Caco-2 (cell line): ENCODE data around the gene HEPHL1. TPM values are rescaled to one million over a fixed set of nuclear protein-coding genes. Genes with fewer than 3 reads are reported as not detected.

ENCODE experiments used
- BruUV-seq: library from RNA; stranded (reverse); fragments of 400-500 nt; replicated peaks from 2 replicates; lab custom pipeline; 2021; lab: Mats Ljungman, UMichigan
- CTCF ChIA-PET: fragments of 300-600 bp; sonication (Branson Sonifier 250); formaldehyde crosslinking; loops from one replicate; lab custom pipeline; 2022; ENCODE audit warnings: antibody characterized with exemption; lab: Charles Lee
- POLR2A ChIA-PET: fragments of 300-600 bp; sonication (Branson Sonifier 250); formaldehyde crosslinking; loops from one replicate; lab custom pipeline; 2022; ENCODE audit warnings: antibody characterized with exemption; lab: Charles Lee
- DNase-seq, 2 experiments: peaks; one replicate each; pipeline versions ENCODE4 v3.0.0 to v3.0.0-alpha.2; 2020 to 2022
- H3K27me3 ChIP-seq: replicated peaks from 2 replicates; pipeline ENCODE4 v1.6.0; 2011; ENCODE audit warnings: low read length; ENCODE audit not compliant: control insufficient read depth, insufficient read depth
- H3K36me3 ChIP-seq: 2 replicates; pipeline ENCODE4 v1.5.1; 2011; ENCODE audit warnings: low read length; ENCODE audit not compliant: control insufficient read depth, insufficient read depth
- H3K4me1 ChIP-seq: fragments of 250-450 bp; sonication (Bioruptor Pico); 2 replicates; pipeline ENCODE4 v1.5.1; 2020; ENCODE audit warnings: mild to moderate bottlenecking
- H3K4me3 ChIP-seq: 2 replicates; pipeline ENCODE4 v1.5.1; 2011; ENCODE audit warnings: low read depth, mild to moderate bottlenecking, control low read depth, low read length
- H3K9me3 ChIP-seq: fragments of 250-450 bp; sonication (Bioruptor Pico); 2 replicates; pipeline ENCODE4 v1.5.1; 2020; ENCODE audit warnings: mild to moderate bottlenecking, moderate library complexity
- H3K27ac Mint-ChIP-seq: one replicate; pipeline ENCODE4 v1.8.0; 2022; ENCODE audit warnings: mixed read lengths; ENCODE audit not compliant: unreplicated experiment
- H3K27me3 Mint-ChIP-seq: one replicate; pipeline ENCODE4 v1.8.0; 2022; ENCODE audit warnings: mixed read lengths; ENCODE audit not compliant: insufficient read depth, unreplicated experiment
- H3K36me3 Mint-ChIP-seq: one replicate; pipeline ENCODE4 v1.8.0; 2022; ENCODE audit warnings: mild to moderate bottlenecking, mixed read lengths; ENCODE audit not compliant: insufficient read depth, unreplicated experiment
- H3K4me1 Mint-ChIP-seq: one replicate; pipeline ENCODE4 v1.8.0; 2022; ENCODE audit warnings: low read depth, mixed read lengths; ENCODE audit not compliant: unreplicated experiment
- H3K4me3 Mint-ChIP-seq: one replicate; pipeline ENCODE4 v1.8.0; 2022; ENCODE audit warnings: mild to moderate bottlenecking, moderate library complexity, mixed read lengths; ENCODE audit not compliant: unreplicated experiment
- H3K9me3 Mint-ChIP-seq: one replicate; pipeline ENCODE4 v1.8.0; 2022; ENCODE audit warnings: mixed read lengths; ENCODE audit not compliant: unreplicated experiment
- CTCF ChIP-seq, 2 experiments: fragments of 200-600 bp in 1 of 2; IDR thresholded peaks; 1 replicate in 1 of 2; 2 replicates in 1 of 2; pipeline versions ENCODE4 v1.5.1 to v1.8.0; 2011 to 2022; ENCODE audit warnings: antibody characterized with exemption in 1 of 2, control low read depth in 1 of 2, inconsistent platforms in 1 of 2, low read depth in 1 of 2, low read length in 1 of 2, mild to moderate bottlenecking in 1 of 2, moderate library complexity in 1 of 2; ENCODE audit not compliant: insufficient read depth in 1 of 2, severe bottlenecking in 1 of 2, unreplicated experiment in 1 of 2
- intact Hi-C: fragments of 100-400 bp; cut with micrococcal nuclease; formaldehyde crosslinking; loops from one replicate; pipeline ENCODE4 v1.10.0; 2022; ENCODE audit not compliant: unreplicated experiment
- total RNA-seq: library from RNA; stranded (reverse); gene quantifications from 2 replicates; pipeline ENCODE4 v1.2.3, GENCODE V29; 2022

The HEPHL1 gene
- total RNA-seq, 1 experiment from 2014 or later, result not detected

DNA sequence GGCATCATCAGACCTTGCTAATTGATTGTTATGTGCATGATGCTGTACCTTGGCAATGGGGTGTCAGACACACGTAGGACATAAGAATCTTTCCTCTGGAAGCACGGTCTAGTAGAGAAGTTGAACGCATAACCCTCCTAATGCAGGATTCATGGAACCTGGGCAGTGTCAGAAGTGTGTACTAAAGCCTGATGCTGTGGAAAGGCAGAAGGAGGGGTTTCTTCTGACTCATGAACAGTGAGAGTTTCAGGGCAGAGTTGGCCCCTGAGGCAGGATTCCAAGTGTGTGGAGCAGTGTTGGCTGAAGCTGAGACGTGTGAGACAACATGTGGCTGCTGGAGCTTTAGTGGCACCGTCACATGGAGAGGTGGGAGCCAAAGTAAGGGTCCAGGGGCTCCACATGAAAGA lies 111.0 kb downstream of the HEPHL1 start:
- DNase-seq, result no peak
- Histone ChIP-seq H3K36me3 (peaks cover 1% of the 10 kb centered on the region; the same call in 1 of the 2 replicates), H3K4me1 (peaks cover 15% of the 10 kb centered on the region), H3K4me3 (no peak overlapping the region), H3K27me3 (no peaks in the 10 kb centered on the region), H3K9me3 (no peaks in the 10 kb centered on the region)
- no peaks in the 10 kb centered on the region for H3K27me3 Mint-ChIP-seq
- POLR2A ChIA-PET, result no interaction called here
- intact Hi-C loops, result no loop called here
- no peaks in the 10 kb centered on the region for H3K9me3 Mint-ChIP-seq
- no peak overlapping the region for H3K4me3 Mint-ChIP-seq
- H3K36me3 Mint-ChIP-seq, result peaks cover 16% of the 10 kb centered on the region
- no TSS peak for BruUV-seq
- no peak for TF ChIP-seq CTCF (IDR thresholded peaks at IDR 0.05; ENCODE audit: insufficient read depth in 1 of 2, low read depth in 1 of 2, low read length in 1 of 2, severe bottlenecking in 1 of 2, unreplicated experiment in 1 of 2)
- no peak overlapping the region for H3K27ac Mint-ChIP-seq
- H3K4me1 Mint-ChIP-seq, result peaks cover 9% of the 10 kb centered on the region
- CTCF ChIA-PET, result no interaction called here

- no peak overlapping the region for H3K27ac Mint-ChIP-seq
- no peak for DNase-seq
- ChIA-PET CTCF (no interaction called here), POLR2A (no interaction called here)
- Histone ChIP-seq H3K27me3 (no peaks in the 10 kb centered on the region), H3K9me3 (no peaks in the 10 kb centered on the region), H3K4me3 (no peak overlapping the region), H3K4me1 (peaks cover 7% of the 10 kb centered on the region; the same call in 1 of the 2 replicates), H3K36me3 (peaks cover 1% of the 10 kb centered on the region; the same call in 1 of the 2 replicates)
- H3K36me3 Mint-ChIP-seq, result peaks cover 15% of the 10 kb centered on the region
- intact Hi-C loops, result no loop called here
- H3K4me3 Mint-ChIP-seq, result no peak overlapping the region
- TF ChIP-seq CTCF (IDR thresholded peaks at IDR 0.05; ENCODE audit: insufficient read depth in 1 of 2, low read depth in 1 of 2, low read length in 1 of 2, severe bottlenecking in 1 of 2, unreplicated experiment in 1 of 2), result no peak
- H3K9me3 Mint-ChIP-seq, result no peaks in the 10 kb centered on the region
- H3K4me1 Mint-ChIP-seq, result peaks cover 4% of the 10 kb centered on the region
- H3K27me3 Mint-ChIP-seq, result no peaks in the 10 kb centered on the region
- no TSS peak for BruUV-seq
Measured at GRCh38 chr11:94132823-94133408, 111.8 kb downstream of the HEPHL1 start.

DNA sequence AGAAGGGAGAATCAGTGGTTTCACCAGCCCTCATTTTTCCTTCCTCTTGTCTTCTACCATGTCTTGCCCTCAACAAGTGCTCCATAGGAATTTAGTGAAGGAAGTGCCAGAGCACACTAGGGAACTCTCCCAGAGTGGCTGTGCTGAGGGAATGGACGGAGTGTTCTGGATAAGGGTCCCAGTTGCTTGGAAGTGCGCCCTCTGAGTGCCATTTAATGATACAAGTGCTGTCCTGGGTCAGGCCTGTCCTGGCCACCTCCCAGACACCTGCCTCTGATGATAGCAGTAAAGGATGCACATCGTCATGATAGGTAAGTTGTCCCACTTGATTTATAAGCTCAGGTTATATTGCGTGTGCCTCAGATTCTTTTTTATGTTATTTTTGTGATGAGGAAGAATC lies 112.6 kb downstream of the HEPHL1 start:
- no peak for TF ChIP-seq CTCF (IDR thresholded peaks at IDR 0.05; ENCODE audit: insufficient read depth in 1 of 2, low read depth in 1 of 2, low read length in 1 of 2, severe bottlenecking in 1 of 2, unreplicated experiment in 1 of 2)
- Mint-ChIP-seq H3K27me3 (no peaks in the 10 kb centered on the region), H3K4me3 (no peak overlapping the region), H3K4me1 (no peaks in the 10 kb centered on the region), H3K36me3 (peaks cover 7% of the 10 kb centered on the region), H3K9me3 (no peaks in the 10 kb centered on the region), H3K27ac (no peak overlapping the region)
- ChIA-PET CTCF (no interaction called here), POLR2A (no interaction called here)
- Histone ChIP-seq H3K4me1 (peaks cover 7% of the 10 kb centered on the region; the same call in 1 of the 2 replicates), H3K36me3 (peaks cover 1% of the 10 kb centered on the region; the same call in 1 of the 2 replicates), H3K9me3 (no peaks in the 10 kb centered on the region), H3K4me3 (no peak overlapping the region), H3K27me3 (no peaks in the 10 kb centered on the region)
- BruUV-seq, result no TSS peak
- DNase-seq, result no peak
- intact Hi-C loops, result loop anchor here (1.0 kb wide), 1 partner anchor 14 kb away; no protein-coding TSS in a partner anchor
